Measurements from ENCODE around the gene KCNE1.

Gene KCNE1

DNA sequence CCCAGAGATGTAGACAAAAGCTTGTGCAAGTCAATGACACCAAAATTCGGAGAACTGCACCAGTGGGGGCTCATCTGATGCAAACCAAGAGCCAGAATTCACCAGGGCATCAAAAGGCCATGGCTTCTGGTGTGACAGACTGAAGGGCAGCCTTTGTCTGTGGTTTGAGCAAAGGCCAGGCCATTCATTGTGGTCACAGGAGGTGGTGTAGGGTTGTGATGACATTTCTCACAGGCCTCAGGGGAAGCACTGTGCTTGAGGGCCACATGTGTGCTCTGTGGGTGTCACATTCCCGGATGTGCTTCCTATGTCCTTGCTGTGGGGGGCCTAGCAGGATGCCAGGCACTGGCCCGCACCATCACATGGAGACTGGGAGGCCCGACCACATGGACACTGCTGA is 22.5 kb upstream of the KCNE1 start:
- no peak for DNase-seq

DNA sequence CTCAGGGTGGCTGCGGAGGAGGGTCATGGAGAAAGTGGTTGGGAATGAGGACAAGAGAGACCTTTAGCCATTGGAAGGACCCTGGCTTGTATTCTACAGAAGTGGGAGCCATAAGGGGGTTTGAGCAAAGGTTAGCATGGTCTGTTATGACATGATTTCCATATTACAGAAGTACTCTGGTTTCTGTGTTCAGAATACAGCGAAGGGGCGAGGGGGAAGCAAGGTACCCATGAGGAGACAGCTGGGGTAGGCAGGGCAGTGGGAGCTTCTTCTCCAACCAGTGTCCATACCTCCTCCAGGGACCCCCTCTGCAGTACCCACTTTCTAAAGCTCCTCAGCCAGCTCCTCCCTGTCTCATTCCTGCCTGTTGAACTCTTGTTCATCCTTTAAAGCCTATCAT is 21.9 kb upstream of the KCNE1 start:
- no peak for DNase-seq

DNA sequence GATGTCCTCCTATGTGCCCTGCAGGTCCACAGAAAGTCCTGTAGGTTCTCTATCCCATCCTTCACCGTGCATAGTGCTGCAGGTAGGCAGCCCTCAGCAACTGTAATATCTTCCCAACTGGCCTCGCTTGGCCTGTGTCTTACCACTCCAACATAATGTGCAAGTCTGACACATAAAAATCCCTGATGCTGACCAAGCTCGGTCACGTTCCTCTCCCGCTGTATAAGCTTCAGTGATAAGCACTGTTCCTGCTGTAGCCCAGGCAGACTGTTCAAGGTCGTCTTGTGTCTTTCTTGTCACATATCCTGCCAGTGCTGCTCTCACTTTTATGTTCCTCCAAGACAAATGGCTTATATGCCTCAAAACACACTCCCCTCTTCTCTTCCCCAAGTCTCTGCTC is 19.4 kb upstream of the KCNE1 start:
- no peak for DNase-seq

DNA sequence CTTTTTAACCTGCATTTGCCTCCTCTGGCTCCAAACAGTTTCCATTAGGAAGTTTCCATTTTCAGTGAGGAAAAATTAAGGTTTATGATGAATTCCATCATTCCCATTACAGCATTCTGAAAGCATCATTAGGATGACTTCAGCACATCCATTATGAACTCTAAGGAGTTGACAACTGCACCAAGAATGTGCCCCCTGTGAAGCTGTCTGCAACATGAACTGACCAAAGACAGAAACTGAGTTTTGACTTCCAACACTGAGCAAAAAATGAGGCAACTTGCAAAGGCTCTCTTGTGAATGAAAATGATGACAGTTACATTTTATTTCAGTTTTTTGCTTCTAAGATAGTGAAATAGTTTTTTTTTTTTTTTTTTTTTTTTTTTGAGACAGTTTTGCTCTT is 18.3 kb upstream of the KCNE1 start:
- DNase-seq = no peak

- no peak for DNase-seq
Observed at GRCh38 chr21:34528131-34528561, 16.1 kb upstream of the KCNE1 start.

GRCh38 chr21:34526618-34527290 is 14.7 kb upstream of the KCNE1 start:
- no peak for DNase-seq

DNA sequence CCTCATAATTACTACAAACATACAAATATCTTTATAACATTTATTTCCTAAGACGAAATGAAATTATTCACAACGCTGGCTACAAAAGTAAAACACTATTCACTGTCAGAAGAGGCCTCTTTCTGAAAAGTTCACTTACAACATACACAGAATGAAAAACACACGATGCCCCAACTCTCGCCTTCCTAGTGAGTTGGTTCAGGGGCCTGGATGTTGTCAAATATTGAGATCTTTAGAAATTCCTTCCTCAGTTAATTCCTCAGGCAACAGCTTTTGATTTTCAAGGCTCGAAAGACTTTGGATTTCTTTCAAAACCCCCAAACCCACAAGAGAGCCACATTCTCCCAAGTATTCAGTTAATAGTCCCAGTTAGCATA is 14.2 kb upstream of the KCNE1 start:
- no peak for DNase-seq

- DNase-seq = no peak
Observed at GRCh38 chr21:34524646-34525601, 12.9 kb upstream of the KCNE1 start.

GRCh38 chr21:34523019-34523555 is 11.1 kb upstream of the KCNE1 start:
- no peak for DNase-seq

DNA sequence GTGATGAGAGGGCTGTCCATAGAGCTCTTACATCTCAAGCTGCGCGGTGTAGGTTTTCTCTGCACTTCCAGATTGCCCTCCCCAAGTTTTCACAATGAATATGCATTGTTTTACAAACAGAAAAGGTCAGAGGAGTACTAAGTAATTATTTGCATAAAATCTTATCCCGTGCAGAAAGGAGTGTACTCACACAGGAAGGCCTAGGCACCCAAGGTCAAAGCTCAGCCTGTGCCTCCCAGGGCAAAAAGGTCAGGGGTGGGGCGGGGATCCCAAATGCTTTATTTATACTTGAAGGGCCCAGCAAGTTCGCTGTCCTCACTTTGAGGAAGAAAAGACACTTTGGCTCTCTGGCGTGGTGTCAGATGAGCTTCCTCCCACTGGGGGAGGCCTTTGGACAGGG is 10.3 kb upstream of the KCNE1 start:
- DNase-seq = no peak

- DNase-seq = no peak
Observed at GRCh38 chr21:34521561-34521960, 9.6 kb upstream of the KCNE1 start.

GRCh38 chr21:34520764-34521508 is 8.9 kb upstream of the KCNE1 start:
- no peak for DNase-seq

DNA sequence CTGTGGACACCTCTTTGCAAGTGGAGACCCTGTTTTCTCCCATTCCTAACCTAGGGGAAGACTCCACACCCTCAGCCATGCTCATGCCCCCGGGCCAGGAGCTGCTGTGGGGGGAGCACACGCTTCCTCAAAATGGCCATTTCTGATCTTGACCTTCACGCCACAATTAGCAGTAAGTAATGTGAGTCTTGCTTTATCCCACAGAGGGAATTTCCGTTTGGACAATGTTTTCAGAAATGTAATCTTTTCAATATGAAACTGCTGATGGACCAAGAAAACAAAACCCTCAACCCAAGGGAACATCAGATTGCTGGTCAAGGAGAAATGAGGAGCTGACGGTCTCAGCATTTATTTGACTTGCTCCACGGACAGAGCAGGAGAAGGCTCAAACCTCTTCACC is 8.3 kb upstream of the KCNE1 start:
- DNase-seq = no peak

DNA sequence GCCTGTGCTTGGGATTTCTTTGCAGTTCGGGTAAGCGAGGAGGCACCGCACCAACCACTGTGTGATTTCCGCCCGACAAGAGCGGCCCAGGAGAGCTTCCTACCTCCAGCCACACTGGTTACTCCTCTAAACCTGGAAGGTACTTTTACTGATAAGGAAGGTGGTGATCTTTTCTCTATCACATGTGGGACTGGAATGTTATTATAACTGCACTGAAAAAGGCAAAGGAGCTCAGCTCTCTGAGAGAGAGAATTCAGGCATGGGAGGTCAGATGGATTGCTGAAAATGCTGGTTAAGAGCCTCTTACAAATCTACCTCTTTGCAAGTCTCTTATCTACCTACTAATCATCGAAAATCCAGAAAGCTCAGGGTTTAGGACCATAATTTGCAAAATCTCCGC is 7.7 kb upstream of the KCNE1 start:
- no peak for DNase-seq

DNA sequence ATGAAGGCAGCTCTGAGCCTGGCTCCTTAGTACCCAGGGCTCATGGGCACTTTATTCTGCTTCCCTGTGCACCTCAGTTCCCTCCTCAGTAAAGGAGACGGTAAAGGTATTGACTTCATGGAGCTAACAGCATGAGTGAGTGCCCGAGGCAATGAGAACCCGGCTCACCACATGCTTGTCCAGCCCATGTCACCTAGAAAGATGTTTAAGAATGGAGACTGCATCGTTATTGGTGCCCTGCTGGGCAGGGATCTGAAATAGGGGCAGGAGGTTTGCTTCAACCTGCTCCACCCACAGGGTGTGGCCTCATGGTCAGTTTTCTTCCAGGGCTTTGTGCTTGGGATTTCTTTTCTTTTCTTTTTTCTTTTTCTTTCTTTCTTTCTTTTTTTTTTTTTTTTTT is 7.0 kb upstream of the KCNE1 start:
- DNase-seq = no peak

DNA sequence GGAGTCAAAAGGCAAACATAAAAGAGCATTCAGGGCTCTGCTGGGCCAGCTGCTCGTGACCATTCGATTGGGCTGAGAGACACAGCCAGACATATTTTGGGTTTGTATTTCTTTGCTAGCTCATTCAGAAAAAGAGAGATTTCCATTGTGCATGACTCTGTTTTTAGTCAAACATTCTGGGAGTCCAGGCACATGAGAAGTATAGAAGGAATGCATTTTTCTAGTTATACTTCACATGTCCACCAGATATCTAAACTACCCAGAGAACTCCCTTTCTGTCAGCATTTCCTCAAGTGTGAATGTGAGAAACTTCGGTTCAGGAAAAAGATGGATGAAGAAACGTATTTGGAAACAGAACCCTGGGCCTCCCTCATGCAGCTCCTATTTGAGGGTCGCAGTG is 6.3 kb upstream of the KCNE1 start:
- no peak for DNase-seq

- DNase-seq = no peak
Observed at GRCh38 chr21:34517491-34518245, 5.7 kb upstream of the KCNE1 start.

GRCh38 chr21:34517039-34517438 is 5.0 kb upstream of the KCNE1 start:
- no peak for DNase-seq

DNA sequence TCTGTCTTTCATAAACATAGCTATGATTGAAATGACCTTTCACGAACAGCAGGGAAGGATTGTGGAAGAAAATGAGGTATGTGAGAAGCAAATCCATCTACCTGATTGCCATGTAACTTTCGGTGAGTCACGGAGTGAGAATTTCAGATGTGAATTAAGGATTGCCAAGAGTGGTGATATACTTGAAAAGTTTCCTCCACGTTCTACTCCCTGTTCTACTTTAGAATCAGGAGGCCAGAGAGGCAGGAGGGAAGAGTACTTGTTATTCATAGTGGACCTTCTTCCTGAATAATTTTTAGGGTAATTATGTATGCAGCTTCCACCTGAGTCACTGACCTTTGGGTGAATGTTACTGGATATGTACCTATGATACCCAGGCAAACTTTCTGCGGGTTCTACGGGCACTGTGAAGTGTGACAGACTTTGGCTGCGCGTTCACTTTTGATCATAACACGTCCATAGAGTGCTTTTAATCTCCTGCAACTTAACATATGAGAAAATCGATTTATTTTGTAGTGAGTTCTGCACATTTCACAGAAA is 2.6 kb upstream of the KCNE1 start:
- no peak for DNase-seq

GRCh38 chr21:34513129-34513675 is 1.2 kb upstream of the KCNE1 start:
- DNase-seq = no peak

DNA sequence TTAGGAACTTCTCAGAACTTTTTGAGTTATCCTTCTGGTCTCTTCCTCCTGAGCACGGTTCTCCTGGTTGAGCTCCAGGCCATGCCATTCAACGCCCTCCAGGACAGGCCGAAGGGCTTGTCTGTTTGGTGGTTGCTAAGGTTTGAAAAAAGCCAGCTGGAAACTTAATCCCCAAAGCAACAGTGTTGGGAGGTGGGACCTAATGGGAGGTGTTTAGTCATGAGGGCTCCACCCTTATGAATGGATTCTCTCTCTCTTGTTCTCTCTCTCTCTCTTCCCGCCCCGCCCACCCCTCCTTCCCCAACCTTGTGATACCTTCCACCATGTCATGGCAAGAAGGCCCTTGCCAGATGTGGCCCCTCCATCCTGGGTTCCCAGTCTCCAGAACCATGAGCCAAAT is 829 bp downstream of the KCNE1 start:
- peak; percentile 0 for DNase-seq

Measured in NCI-H748 treated with DMSO at 0.1 percent for 48 hours (cell line).